HG03139 (cell line): ENCODE results near the gene ZNF107.

ENCODE experiments used
- ATAC-seq: cut with Tn5 transposase; IDR thresholded peaks from one replicate; pipeline ENCODE4 v1.9.1; 2021; ENCODE audit not compliant: unreplicated experiment

Gene ZNF107

GRCh38 chr7:64665980-64666662 lies at the start of gene ZNF107:
Gene ZNF107, plus strand, starts transcription at chr7:64666133. Its CDS starts 150 bp downstream, at chr7:64666283.
- peak; percentile 98 for ATAC-seq

- ATAC-seq = no peak
These were observed 47.0 kb upstream of the ZNF107 start for GRCh38 chr7:64618785-64619456.

- ATAC-seq = no peak
These were observed 46.2 kb upstream of the ZNF107 start for GRCh38 chr7:64619705-64620104.

- no peak for ATAC-seq
These were observed 44.3 kb upstream of the ZNF107 start for GRCh38 chr7:64621656-64622055.

GRCh38 chr7:64625114-64626082 lies 40.5 kb upstream of the ZNF107 start:
- ATAC-seq = peak; percentile 87

GRCh38 chr7:64626083-64626469 lies 39.9 kb upstream of the ZNF107 start:
- no peak for ATAC-seq

- ATAC-seq = no peak
These were observed 39.4 kb upstream of the ZNF107 start for GRCh38 chr7:64626557-64626956.

GRCh38 chr7:64628192-64628591 lies 37.7 kb upstream of the ZNF107 start:
- no peak for ATAC-seq

GRCh38 chr7:64628721-64629120 lies 37.2 kb upstream of the ZNF107 start:
- no peak for ATAC-seq

GRCh38 chr7:64630496-64630895 lies 35.4 kb upstream of the ZNF107 start:
- no peak for ATAC-seq

GRCh38 chr7:64632029-64632428 lies 33.9 kb upstream of the ZNF107 start:
- no peak for ATAC-seq

- no peak for ATAC-seq
These were observed 32.5 kb upstream of the ZNF107 start for GRCh38 chr7:64633401-64633800.

- ATAC-seq = no peak
These were observed 31.4 kb upstream of the ZNF107 start for GRCh38 chr7:64634406-64635062.

GRCh38 chr7:64636386-64636785 lies 29.5 kb upstream of the ZNF107 start:
- no peak for ATAC-seq

GRCh38 chr7:64637521-64638445 lies 28.1 kb upstream of the ZNF107 start:
- no peak for ATAC-seq

- ATAC-seq = no peak
These were observed 27.1 kb upstream of the ZNF107 start for GRCh38 chr7:64638822-64639221.

GRCh38 chr7:64639267-64640001 lies 26.5 kb upstream of the ZNF107 start:
- ATAC-seq = no peak

GRCh38 chr7:64640504-64640903 lies 25.4 kb upstream of the ZNF107 start:
- ATAC-seq = no peak

- no peak for ATAC-seq
These were observed 23.9 kb upstream of the ZNF107 start for GRCh38 chr7:64642046-64642445.
